NCI-H446 (cell line): Measurements from ENCODE around the gene ARHGEF16.
A peak's percentile ranks its signal among the peaks of the same experiment; 100 is the strongest.

ENCODE experiments used
- DNase-seq, 2 experiments: peaks; one replicate each; lab custom pipeline; 2025; lab: John Stamatoyannopoulos, UW

Gene ARHGEF16

DNA sequence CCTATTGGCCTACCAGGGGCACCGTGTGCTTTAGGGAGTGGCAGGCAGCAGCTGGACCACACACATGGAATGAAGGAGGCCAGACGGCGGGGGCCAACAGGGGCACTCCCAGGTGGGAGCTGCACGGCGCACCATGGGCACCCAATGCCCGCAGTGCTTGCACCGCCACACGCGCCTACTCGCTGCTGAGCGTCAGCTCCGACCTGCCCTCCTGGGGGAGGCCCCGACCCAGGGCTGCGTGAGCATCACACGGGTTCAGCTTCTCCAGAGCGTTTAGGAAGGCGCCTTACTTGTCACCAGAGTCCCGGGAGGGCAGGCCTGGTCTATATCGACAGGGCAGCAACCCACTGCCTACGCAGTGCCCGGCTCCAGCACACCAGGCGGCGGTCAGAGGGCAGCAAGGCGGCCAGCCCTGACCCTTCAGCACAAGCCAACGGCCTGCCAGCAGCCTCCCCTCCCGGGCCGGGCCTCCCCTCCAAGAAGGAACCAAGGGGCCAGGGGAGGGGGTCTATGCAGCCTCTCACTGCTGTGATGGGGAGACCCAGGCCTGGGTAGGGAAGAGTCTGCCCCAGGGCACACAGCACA is 64.9 kb downstream of the ARHGEF16 start:
- no peak for DNase-seq

- no peak for DNase-seq
Observed at GRCh38 chr1:3520419-3521378, 66.2 kb downstream of the ARHGEF16 start.

GRCh38 chr1:3521426-3521825 is 67.0 kb downstream of the ARHGEF16 start:
- no peak for DNase-seq

GRCh38 chr1:3522112-3522511 is 67.6 kb downstream of the ARHGEF16 start:
- DNase-seq: no peak

DNA sequence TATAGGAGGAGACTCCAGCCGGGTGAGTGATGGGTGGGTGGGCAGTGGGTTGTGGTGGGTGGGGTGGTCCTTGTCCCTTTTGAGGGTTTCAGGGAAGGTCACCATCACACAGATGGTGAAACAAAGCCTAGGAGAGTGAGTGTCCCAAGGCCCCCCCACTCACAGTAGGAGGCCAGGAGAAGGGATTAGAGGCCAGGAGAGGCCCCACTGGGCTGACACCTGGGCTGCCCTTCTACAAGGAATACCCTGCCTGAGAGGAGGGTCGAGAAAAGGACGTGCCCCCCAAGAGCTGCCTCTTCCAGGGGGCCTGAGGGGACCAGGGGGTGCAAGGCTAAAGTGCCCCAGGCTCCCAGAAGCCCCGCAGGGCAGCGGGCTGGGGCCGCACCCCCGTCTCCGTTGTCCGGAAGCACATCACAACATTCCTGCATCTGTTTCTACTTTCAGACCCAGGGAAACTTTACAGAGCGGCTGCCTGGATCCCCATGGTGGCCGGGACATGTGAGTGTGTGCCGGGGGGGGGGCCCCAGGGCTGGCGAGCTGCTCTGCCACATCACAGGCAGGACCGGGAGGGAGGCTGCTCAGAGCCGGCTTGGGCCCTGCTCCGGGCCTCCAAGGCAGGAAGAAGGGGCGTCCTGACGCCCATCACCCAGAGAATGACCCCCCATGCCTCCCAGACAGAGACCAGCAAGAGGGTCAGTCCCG is 68.2 kb downstream of the ARHGEF16 start:
- DNase-seq: no peak

GRCh38 chr1:3523980-3524379 is 69.5 kb downstream of the ARHGEF16 start:
- DNase-seq: no peak

GRCh38 chr1:3524556-3525203 is 70.2 kb downstream of the ARHGEF16 start:
- DNase-seq: peak in 1 of 2 experiments; percentile 14

DNA sequence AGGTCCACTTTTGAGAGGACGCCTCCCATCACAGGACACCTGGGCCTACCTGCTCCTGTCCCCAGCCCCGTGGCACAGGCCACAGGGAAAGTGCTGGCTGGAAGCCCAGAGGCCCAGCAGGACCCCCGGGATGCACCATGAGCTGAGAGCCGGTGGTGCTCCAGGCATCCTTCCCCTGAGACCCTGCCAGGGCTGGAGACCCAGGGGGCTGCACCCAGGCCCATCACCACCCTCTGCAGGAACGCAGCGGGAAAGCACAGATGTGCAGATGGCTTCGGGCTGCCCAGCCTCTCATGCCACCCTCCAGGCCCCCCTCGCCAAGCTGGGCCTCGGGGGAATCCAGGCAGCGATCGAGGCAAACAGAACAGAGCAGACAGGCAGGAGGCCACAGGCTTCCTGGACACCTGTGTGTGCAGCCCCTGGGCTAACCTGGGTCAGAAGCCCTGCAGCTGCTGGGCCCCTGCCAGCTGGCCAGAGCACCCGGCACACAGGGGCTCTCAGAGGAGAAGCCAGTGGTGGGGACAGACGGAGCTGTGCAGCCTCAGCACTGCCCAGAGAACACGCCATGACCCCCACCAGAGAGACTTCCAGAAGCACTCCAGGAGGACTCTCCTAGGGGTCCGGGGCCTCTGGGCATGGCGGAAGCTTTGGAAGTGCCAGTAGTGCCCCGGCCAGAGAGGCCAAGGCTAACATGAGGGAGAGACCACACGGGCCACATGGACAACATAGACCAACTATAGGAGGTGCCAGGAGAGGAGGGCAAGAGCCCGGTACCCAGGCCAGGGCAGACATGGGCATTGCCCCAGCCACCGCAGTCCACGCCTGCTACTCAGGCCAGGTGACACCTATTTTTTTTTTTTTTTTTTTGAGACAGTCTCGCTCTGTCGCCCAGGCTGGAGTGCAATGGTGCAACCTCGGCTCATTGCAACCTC is 71.4 kb downstream of the ARHGEF16 start:
- DNase-seq: no peak

- DNase-seq: no peak
Observed at GRCh38 chr1:3527774-3528173, 73.3 kb downstream of the ARHGEF16 start.

DNA sequence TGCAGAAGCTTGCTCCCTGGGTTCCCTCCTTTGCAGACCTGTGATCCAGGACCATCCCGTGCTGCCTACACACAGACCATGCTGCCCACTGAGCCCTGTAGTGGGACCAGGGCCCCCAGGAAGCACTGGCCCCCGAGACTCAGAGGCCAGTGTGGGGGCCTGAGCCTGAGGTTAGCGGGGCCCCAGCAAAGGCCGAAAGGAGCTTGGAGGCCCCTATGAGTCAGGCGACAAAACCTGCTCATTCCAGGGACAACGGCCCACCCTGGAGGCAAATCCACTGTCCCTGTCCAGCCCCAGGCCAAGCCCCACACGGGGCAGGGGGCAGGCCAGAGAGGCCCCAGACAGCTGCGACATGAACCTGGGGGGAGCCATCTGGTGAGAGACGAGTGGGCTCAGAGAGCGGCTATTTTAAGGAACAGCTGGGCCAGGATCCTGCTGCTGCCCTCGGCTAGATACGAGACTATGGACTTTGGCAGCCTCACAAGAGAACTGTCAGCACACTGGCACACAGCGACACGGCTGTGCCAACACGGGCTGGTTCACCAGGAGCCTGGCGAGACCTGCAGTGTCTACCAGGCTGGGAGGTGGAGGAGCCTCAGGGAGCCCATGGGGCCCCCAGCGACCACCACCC is 74.7 kb downstream of the ARHGEF16 start:
- DNase-seq: peak; percentile 10 to 48

- DNase-seq: no peak
Observed at GRCh38 chr1:3530086-3530925, 75.8 kb downstream of the ARHGEF16 start.
